HCT116 (cell line): ENCODE data around the gene ERC1. TPM values are rescaled to one million over a fixed set of nuclear protein-coding genes. Genes with fewer than 3 reads are reported as not detected.
A peak's percentile ranks its signal among the peaks of the same experiment; 100 is the strongest.

Experiments used
- ATAC-seq: fragments of 200-7000 bp; cut with Tn5 transposase; 2 replicates; pipeline ENCODE4 v1.9.1; 2020; ENCODE audit warnings: mild to moderate bottlenecking, moderate library complexity
- BruUV-seq: library from RNA; stranded (reverse); fragments of 400-500 nt; replicated peaks from 2 replicates; lab custom pipeline; 2021; lab: Mats Ljungman, UMichigan
- CTCF ChIA-PET: fragments of 300-600 bp; sonication (Branson Sonifier 250); formaldehyde crosslinking; loops from one replicate; lab custom pipeline; 2021; ENCODE audit warnings: antibody characterized with exemption; lab: Charles Lee
- POLR2A ChIA-PET: fragments of 300-600, 350-600 bp; sonication (Branson Sonifier 250); formaldehyde crosslinking; loops from one replicate; lab custom pipeline; 2021; ENCODE audit warnings: antibody characterized with exemption; lab: Charles Lee
- RAD21 ChIA-PET, 2 experiments: fragments of 300-600 bp; sonication (Branson Sonifier 250); formaldehyde crosslinking; loops; one replicate each; lab custom pipeline; 2023; ENCODE audit warnings: low total read pairs in 2 of 2; ENCODE audit not compliant: uncharacterized antibody in 2 of 2, unreplicated experiment in 2 of 2, low non-redundant PET in 1 of 2; lab: Charles Lee
- DNase-seq: peaks from one replicate; pipeline ENCODE4 v3.0.0-alpha.2; 2010; ENCODE audit warnings: low read depth, low spot score
- H2AFZ ChIP-seq: fragments of 200-600 bp; shearing (Covaris generic), sonication (generic); 2 replicates; pipeline ENCODE4 v1.6.1; 2017; ENCODE audit warnings: low read depth, mixed run types, mixed read lengths, antibody characterized with exemption, low read length; ENCODE audit not compliant: poor library complexity, severe bottlenecking
- H3K27ac ChIP-seq: 2 replicates; pipeline ENCODE4 v1.5.1; 2012; ENCODE audit warnings: low read depth, low read length
- H3K27me3 ChIP-seq: fragments of 200-600 bp; sonication (generic); 2 replicates; pipeline ENCODE4 v1.6.1; 2016; ENCODE audit warnings: mixed run types, low read length, mixed read lengths; ENCODE audit not compliant: insufficient read depth
- H3K36me3 ChIP-seq, 2 experiments: fragments of 200-500 bp in 1 of 2; fragments of 200-600 bp in 1 of 2; sonication (Bioruptor generic) in 1 of 2; sonication (generic) in 1 of 2; 2 replicates each; pipeline versions ENCODE4 v1.5.1 to v1.6.1; 2014 to 2016; ENCODE audit warnings: low read length in 2 of 2, inconsistent platforms in 1 of 2, mixed read lengths in 1 of 2, mixed run types in 1 of 2; ENCODE audit not compliant: insufficient read depth in 2 of 2, control insufficient read depth in 1 of 2
- H3K4me1 ChIP-seq, 2 experiments: fragments of 200-600 bp in 1 of 2; sonication (generic) in 1 of 2; 2 replicates each; pipeline versions ENCODE4 v1.5.1 to v1.6.1; 2012 to 2017; ENCODE audit warnings: low read length in 2 of 2, inconsistent platforms in 1 of 2, mild to moderate bottlenecking in 1 of 2, mixed read lengths in 1 of 2, mixed run types in 1 of 2, moderate library complexity in 1 of 2; ENCODE audit not compliant: insufficient read depth in 2 of 2, control insufficient read depth in 1 of 2
- H3K4me2 ChIP-seq: fragments of 200-600 bp; sonication (generic); 2 replicates; pipeline ENCODE4 v1.6.1; 2017; ENCODE audit warnings: mixed run types, low read length, mixed read lengths
- H3K4me3 ChIP-seq, 2 experiments: fragments of 200-600 bp in 1 of 2; sonication (generic) in 1 of 2; replicated peaks in 1 of 2; 2 replicates each; pipeline ENCODE4 v1.5.1; 2011 to 2016; ENCODE audit warnings: low read length in 2 of 2, control low read depth in 1 of 2, low read depth in 1 of 2, mild to moderate bottlenecking in 1 of 2, mixed read lengths in 1 of 2, mixed run types in 1 of 2
- H3K79me2 ChIP-seq: fragments of 200-600 bp; sonication (generic); 2 replicates; pipeline ENCODE4 v1.6.1; 2017; ENCODE audit warnings: mild to moderate bottlenecking, mixed run types, low read length, moderate library complexity, mixed read lengths; ENCODE audit not compliant: insufficient read depth
- H3K9ac ChIP-seq: fragments of 200-600 bp; sonication (generic); 2 replicates; pipeline ENCODE4 v1.6.1; 2016; ENCODE audit warnings: low read length, mixed read lengths
- H3K9me2 ChIP-seq: fragments of 200-600 bp; sonication (generic), shearing (Covaris generic); 2 replicates; pipeline ENCODE4 v1.6.1; 2017; ENCODE audit warnings: mixed run types, mild to moderate bottlenecking, moderate library complexity; ENCODE audit not compliant: insufficient read depth
- H3K9me3 ChIP-seq, 2 experiments: fragments of 200-500 bp in 1 of 2; fragments of 200-600 bp in 1 of 2; sonication (Bioruptor generic) in 1 of 2; sonication (generic) in 1 of 2; 2 replicates each; pipeline ENCODE4 v1.6.1; 2014 to 2017; ENCODE audit warnings: low read length in 2 of 2, mixed read lengths in 2 of 2, inconsistent platforms in 1 of 2, low read depth in 1 of 2, mild to moderate bottlenecking in 1 of 2, mixed run types in 1 of 2, moderate library complexity in 1 of 2; ENCODE audit not compliant: control insufficient read depth in 1 of 2, insufficient read depth in 1 of 2
- H4K20me1 ChIP-seq: fragments of 200-600 bp; sonication (generic), shearing (Covaris generic); 2 replicates; pipeline ENCODE4 v1.6.1; 2017; ENCODE audit warnings: mixed run types, mild to moderate bottlenecking, moderate library complexity; ENCODE audit not compliant: insufficient read depth
- CEBPB ChIP-seq: IDR thresholded peaks from 2 replicates; pipeline ENCODE4 v1.6.1; 2012; ENCODE audit warnings: low read depth
- EGR1 ChIP-seq: IDR thresholded peaks from 2 replicates; pipeline ENCODE4 v1.6.1; 2012; ENCODE audit warnings: low read depth
- RAD21 ChIP-seq: IDR thresholded peaks from 2 replicates; pipeline ENCODE4 v1.6.1; 2012; ENCODE audit warnings: low read depth, mild to moderate bottlenecking
- REST ChIP-seq: IDR thresholded peaks from 2 replicates; pipeline ENCODE4 v1.6.1; 2012; ENCODE audit warnings: low read depth
- SIN3A ChIP-seq: IDR thresholded peaks from 2 replicates; pipeline ENCODE4 v1.6.1; 2012; ENCODE audit warnings: low read depth
- SRF ChIP-seq: IDR thresholded peaks from 2 replicates; pipeline ENCODE4 v1.6.1; 2012; ENCODE audit warnings: low read depth
- YY1 ChIP-seq: IDR thresholded peaks from 2 replicates; pipeline ENCODE4 v1.6.1; 2011; ENCODE audit warnings: low read length, low read depth, moderate library complexity, mild to moderate bottlenecking; ENCODE audit not compliant: insufficient replicate concordance; ENCODE audit errors: extremely low read depth
- ZFX ChIP-seq: fragments of 450-650 bp; IDR thresholded peaks from 2 replicates; pipeline ENCODE4 v1.6.1; 2017
- ZNF274 ChIP-seq: fragments of 200-500 bp; sonication (Bioruptor generic); IDR thresholded peaks from 2 replicates; pipeline ENCODE4 v1.6.1; 2014; ENCODE audit warnings: mild to moderate bottlenecking, low read depth, low read length, inconsistent platforms
- intact Hi-C: fragments of 100-400 bp; cut with micrococcal nuclease; formaldehyde crosslinking; loops from 2 replicates; pipeline ENCODE4 v1.10.0; 2022
- total RNA-seq: library from RNA; stranded (reverse); gene quantifications from one replicate; pipeline ENCODE4 v1.2.1, GENCODE V29; 2021; ENCODE audit not compliant: unreplicated experiment

The ERC1 gene
- total RNA-seq, 1 experiment from 2014 or later = 41.9 TPM

GRCh38 chr12:989751-990660 is 1.0 kb upstream of the ERC1 start:
- H3K4me1 ChIP-seq = peaks cover 8 to 33% of the 10 kb centered on the region in 2 experiments
- H3K9me2 ChIP-seq = no peaks in the 10 kb centered on the region
- peak overlapping the region; percentile 82 for H3K4me2 ChIP-seq
- no peak for TF ChIP-seq ZNF274
- peak; percentile 44 for TF ChIP-seq ZFX
- TF ChIP-seq EGR1 = peak; percentile 88
- no peak for TF ChIP-seq RAD21
- ChIA-PET POLR2A (interaction anchor here (0.6 to 1.0 kb wide), 4 partner anchors 21 to 169 kb away, joined by 3 to 4 read pairs (median 3); partner anchors contain the start of gene RAD52), CTCF (interaction anchor here (0.7 to 1.5 kb wide), 3 partner anchors 40 to 103 kb away, joined by 3 to 5 read pairs (median 4); partner anchors contain the start of gene RAD52), RAD21 (no interaction called here)
- H3K27me3 ChIP-seq = no peaks in the 10 kb centered on the region
- DNase-seq = no peak
- ATAC-seq = peak; percentile 33
- peak overlapping the region; percentile 69 to 76 for H3K4me3 ChIP-seq
- H3K9me3 ChIP-seq = no peaks in the 10 kb centered on the region
- intact Hi-C loops = no loop called here
- TSS peak; percentile 53 for BruUV-seq
- H3K36me3 ChIP-seq = no peaks in the 10 kb centered on the region
- peak overlapping the region; percentile 4 for H2AFZ ChIP-seq
- peaks cover 34% of the 10 kb centered on the region for H3K79me2 ChIP-seq
- H4K20me1 ChIP-seq = no peaks in the 10 kb centered on the region
- H3K9ac ChIP-seq = peak overlapping the region; percentile 80
- peak overlapping the region; percentile 95 for H3K27ac ChIP-seq

GRCh38 chr12:991350-992333 is 619 bp downstream of the ERC1 start:
- H3K9me2 ChIP-seq = no peaks in the 10 kb centered on the region
- CTCF ChIA-PET = interaction anchor here (1.1 to 1.5 kb wide), 2 partner anchors 42 to 101 kb away, joined by 4 to 5 read pairs; partner anchors contain the start of gene RAD52
- peak; percentile 72 for ATAC-seq
- H3K9me3 ChIP-seq = no peaks in the 10 kb centered on the region
- peak overlapping the region; percentile 69 to 76 for H3K4me3 ChIP-seq
- peaks cover 47% of the 10 kb centered on the region for H3K79me2 ChIP-seq
- H3K36me3 ChIP-seq = no peaks in the 10 kb centered on the region
- POLR2A ChIA-PET = no interaction called here
- H3K4me1 ChIP-seq = peaks cover 8 to 33% of the 10 kb centered on the region in 2 experiments
- DNase-seq = no peak
- BruUV-seq = TSS peak; percentile 85
- no peaks in the 10 kb centered on the region for H3K27me3 ChIP-seq
- H2AFZ ChIP-seq = no peak overlapping the region
- RAD21 ChIA-PET = interaction anchor here in 1 of 2 experiments (0.7 kb wide), 1 partner anchor 422 kb away, joined by 9 read pairs; no protein-coding TSS in a partner anchor
- H3K9ac ChIP-seq = peak overlapping the region; percentile 80
- peak overlapping the region; percentile 95 for H3K27ac ChIP-seq
- no peaks in the 10 kb centered on the region for H4K20me1 ChIP-seq
- intact Hi-C loops = no loop called here
- H3K4me2 ChIP-seq = peak overlapping the region; percentile 82
- TF ChIP-seq CEBPB (no peak), YY1 (no peak), REST (no peak), SIN3A (no peak), SRF (no peak)
